D721Med (cell line): ENCODE data around the gene PLEKHA5.
A peak's percentile ranks its signal among the peaks of the same experiment; 100 is the strongest.
"Not testable (repeated sequence)": the region's sequence is repeated elsewhere in the genome, so short reads cannot be mapped to it uniquely, and the experiment has no call there.

Experiments
- DNase-seq: peaks from one replicate; pipeline ENCODE4 v3.0.0; 2011; ENCODE audit warnings: low spot score; ENCODE audit not compliant: insufficient read length
- FAIRE-seq: peaks from 2 replicates; lab custom pipeline; 2011; peaks lifted over from hg19 to GRCh38; lab: Jason Lieb, UNC
- TF ChIP-seq, protein P1 (sequence below): IDR thresholded peaks from 2 replicates; pipeline ENCODE4 v1.5.1; 2012; ENCODE audit warnings: mild to moderate bottlenecking, control low read depth; ENCODE audit not compliant: insufficient read depth; ENCODE audit errors: missing control alignments

PLEKHA5 gene

DNA sequence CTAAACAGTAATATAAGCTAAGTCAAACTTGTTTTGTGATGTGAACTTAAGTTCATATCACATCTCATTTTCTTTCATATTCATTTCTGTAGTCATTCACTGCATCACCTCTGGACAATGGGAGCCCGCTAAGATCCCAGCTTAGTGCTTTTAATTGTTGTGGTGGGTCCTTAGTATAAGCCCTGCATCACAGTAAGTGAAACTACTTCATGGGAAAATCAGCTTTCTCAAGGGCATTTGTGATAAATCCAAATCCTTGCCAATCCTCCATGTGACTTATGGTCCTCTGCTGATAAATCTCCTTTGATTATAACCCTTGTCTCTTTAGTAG, 98.3 kb downstream of the PLEKHA5 start:
- TF ChIP-seq, protein P1, sequence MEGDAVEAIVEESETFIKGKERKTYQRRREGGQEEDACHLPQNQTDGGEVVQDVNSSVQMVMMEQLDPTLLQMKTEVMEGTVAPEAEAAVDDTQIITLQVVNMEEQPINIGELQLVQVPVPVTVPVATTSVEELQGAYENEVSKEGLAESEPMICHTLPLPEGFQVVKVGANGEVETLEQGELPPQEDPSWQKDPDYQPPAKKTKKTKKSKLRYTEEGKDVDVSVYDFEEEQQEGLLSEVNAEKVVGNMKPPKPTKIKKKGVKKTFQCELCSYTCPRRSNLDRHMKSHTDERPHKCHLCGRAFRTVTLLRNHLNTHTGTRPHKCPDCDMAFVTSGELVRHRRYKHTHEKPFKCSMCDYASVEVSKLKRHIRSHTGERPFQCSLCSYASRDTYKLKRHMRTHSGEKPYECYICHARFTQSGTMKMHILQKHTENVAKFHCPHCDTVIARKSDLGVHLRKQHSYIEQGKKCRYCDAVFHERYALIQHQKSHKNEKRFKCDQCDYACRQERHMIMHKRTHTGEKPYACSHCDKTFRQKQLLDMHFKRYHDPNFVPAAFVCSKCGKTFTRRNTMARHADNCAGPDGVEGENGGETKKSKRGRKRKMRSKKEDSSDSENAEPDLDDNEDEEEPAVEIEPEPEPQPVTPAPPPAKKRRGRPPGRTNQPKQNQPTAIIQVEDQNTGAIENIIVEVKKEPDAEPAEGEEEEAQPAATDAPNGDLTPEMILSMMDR, result no peak
- FAIRE-seq (peak; percentile 96), DNase-seq (no peak)

DNA sequence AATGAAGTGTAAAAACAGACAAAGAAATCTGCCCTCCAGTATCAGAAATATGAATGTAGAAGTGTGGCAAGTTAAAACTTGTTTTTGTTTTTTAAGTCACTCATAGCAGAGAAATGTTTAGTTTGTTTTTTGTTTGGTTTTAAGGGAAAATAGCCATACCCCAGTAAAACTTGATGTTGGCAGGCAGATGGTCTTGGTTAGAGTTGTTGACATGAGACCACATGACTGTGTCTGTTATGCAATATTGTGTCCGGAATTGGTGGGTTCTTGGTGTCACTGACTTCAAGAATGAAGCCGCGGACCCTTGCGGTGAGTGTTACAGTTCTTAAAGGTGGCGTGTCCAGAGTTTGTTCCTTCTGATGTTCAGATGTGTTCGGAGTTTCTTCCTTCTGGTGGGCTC, 99.5 kb downstream of the PLEKHA5 start:
- FAIRE-seq, DNase-seq: not testable (repeated sequence)

DNA sequence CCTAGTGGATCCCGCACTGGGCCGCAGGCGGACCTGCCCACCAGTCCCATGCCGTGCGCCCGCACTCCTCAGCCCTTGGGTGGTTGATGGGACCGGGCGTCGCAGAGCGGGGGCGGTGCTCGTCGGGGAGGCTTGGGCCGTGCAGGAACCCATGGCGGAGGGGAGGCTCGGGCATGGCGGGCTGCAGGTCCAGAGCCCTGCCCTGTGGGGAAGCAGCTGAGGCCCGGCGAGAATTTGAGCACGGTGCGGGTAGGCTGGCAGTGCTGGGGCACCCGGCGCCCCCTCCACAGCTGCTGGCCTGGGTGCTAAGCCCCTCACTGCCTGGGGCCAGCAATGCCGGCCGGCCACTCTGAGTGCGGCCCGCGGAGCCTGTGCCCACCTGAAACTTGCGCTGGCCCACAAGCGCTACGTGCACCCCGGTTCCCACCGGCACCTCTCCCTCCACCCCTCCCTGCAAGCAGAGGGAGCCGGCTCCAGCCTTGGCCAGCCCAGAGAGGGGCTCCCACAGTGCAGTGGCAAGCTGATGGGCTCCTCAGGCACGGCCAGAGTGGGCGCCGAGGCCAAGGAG, 100.8 kb downstream of the PLEKHA5 start:
- TF ChIP-seq, protein P1, result no peak
- FAIRE-seq (no peak), DNase-seq (no peak)

DNA sequence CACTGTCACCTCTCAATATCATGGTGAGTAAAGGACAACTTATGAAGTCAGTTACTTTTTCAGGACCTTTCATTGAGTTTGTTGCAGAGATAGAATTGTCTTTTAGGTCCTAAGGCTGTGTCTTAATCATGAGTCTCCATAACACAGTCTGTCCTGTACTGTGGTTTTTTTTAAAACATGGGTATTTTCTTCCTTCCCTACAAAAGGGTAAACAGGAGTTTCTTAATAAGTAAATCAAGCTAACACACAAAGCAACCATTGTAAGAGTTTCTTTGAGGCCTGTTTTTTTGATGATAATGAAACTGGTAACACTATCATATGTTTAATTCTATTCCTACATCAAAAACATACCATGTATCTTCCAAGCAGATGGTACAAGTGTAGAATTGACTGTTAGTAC, 101.4 kb downstream of the PLEKHA5 start:
- DNase-seq (no peak), FAIRE-seq (peak; percentile 35)
- TF ChIP-seq, protein P1, result no peak

DNA sequence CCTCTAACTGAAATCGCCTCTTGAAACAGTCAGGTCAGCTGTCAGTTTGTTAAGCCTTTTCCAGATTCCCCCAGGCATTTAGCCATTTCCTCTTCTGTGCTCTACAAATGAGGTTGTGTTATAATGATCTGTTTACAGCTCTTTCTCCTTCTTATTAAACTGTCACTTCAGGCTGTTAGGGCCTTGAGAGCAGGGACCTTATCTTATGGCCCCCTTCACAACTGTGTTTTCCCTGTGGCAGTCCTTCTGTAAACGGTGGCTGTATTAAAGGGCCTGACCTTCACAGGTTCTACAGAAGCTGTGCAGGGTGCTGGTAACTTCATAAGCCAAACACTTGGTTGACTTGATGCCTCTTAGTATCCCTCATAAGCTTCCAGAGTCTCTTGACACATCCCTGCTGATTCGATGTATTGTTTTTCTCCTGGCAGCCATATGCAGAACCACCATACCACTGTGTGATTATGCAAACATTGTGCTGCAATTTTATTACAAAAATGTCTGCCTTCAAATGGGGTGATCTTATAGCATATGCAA, 104.7 kb downstream of the PLEKHA5 start:
- peak; percentile 38 for FAIRE-seq
- no peak for DNase-seq

DNA sequence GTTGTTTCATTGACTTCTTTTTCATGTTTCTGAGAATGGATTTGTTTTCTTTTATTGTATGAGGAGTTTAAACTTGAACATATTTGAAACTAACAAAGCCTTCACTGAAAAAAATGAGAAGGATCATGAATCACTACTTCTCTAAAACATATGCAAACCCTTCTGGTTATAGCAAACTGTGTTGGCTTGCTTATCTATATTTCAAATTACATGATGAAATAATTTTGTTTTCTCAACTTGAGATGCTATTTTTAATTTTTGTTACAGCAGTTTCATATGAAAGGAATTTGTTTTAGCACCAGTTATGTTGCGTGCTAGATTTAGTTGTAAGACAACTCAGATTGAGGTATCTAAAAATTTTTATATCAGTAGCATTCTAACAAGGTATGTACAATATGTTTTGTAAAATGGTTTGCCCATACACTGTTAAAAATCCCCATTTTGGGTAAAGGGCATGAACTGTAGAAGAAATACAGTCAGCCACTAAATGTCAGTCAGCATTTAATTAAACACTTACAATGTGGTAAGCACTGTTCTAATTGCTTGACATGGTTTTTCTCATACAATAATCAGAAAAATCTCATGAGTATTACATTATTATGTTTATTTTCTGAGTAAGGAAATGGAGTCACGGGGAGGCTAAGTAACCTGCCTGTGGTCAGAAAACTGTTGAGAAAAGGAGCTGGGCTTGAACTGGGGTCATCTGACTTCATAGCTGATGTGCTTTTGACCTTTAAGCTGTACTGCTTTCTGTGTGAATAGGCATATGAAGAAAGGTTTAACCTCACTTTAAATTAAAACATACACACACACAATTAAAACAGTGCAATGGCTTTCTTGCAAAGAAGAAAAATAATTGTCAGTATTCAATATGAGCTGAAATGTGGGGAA, 105.7 kb downstream of the PLEKHA5 start:
- DNase-seq (no peak), FAIRE-seq (no peak)
- TF ChIP-seq, protein P1, result no peak

More for the DNA sequence above, 104.7 kb downstream of the PLEKHA5 start:
- TF ChIP-seq, protein P1, result no peak

DNA sequence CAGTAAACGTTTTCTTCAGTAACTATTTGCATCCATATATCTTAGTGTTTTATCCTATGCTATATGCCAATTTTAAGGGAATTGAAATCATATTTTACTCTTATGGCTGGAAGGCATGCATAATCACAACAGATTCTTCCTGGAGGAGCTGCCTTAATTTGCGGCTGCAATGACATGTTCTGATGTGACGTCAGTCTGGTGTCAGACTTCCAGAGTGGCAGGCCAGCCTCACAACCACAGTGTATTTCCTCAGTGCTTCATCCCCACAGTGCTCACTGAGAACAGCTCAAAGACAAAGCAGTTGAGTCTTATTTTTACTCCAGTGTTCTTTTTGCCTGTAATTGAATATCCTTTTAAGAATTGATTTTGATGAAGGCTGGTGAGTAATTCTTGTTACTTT, 107.1 kb downstream of the PLEKHA5 start:
- no peak for DNase-seq
- FAIRE-seq, result no peak
- TF ChIP-seq, protein P1, result no peak
